B cell (primary cell): ENCODE measurements around the gene CTNNA2.

ENCODE experiments used
- EZH2 ChIP-seq: IDR thresholded peaks from 2 replicates; pipeline ENCODE4 v1.6.1; 2012; ENCODE audit warnings: borderline replicate concordance, low read depth, mild to moderate bottlenecking, moderate library complexity, low read length; ENCODE audit not compliant: insufficient read depth, poor library complexity, severe bottlenecking
- TF ChIP-seq, protein P1 (sequence below): fragments of 200-600 bp; IDR thresholded peaks from one replicate; pipeline ENCODE4 v1.8.0; 2022; ENCODE audit warnings: antibody characterized with exemption, mild to moderate bottlenecking

DNA sequence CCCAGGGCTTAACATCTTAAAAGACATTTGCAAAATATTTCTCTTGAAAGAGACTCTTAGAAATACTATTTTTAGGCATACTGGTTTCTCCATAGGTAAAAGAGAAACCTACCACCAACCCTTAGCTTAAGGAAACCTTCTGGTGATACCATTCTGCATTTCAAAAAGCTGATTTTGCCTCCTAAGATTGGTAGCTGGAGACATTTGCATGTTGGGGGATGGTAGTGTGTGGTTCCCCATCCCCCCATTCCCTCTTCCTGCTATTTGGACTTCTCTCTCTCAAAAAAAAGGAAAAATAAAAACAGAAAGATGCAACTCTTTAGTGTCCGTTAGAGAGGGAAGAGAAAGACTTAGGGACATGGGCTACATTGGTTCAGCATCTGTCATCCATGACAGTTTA is 787.5 kb downstream of the CTNNA2 start:
- TF ChIP-seq, protein P1, sequence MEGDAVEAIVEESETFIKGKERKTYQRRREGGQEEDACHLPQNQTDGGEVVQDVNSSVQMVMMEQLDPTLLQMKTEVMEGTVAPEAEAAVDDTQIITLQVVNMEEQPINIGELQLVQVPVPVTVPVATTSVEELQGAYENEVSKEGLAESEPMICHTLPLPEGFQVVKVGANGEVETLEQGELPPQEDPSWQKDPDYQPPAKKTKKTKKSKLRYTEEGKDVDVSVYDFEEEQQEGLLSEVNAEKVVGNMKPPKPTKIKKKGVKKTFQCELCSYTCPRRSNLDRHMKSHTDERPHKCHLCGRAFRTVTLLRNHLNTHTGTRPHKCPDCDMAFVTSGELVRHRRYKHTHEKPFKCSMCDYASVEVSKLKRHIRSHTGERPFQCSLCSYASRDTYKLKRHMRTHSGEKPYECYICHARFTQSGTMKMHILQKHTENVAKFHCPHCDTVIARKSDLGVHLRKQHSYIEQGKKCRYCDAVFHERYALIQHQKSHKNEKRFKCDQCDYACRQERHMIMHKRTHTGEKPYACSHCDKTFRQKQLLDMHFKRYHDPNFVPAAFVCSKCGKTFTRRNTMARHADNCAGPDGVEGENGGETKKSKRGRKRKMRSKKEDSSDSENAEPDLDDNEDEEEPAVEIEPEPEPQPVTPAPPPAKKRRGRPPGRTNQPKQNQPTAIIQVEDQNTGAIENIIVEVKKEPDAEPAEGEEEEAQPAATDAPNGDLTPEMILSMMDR: no peak
- no peak for TF ChIP-seq EZH2
